ENCODE data around the gene DNMT1. TPM values are rescaled to one million over a fixed set of nuclear protein-coding genes. Genes with fewer than 3 reads are reported as not detected.

DNMT1 gene
- total and polyA plus RNA-seq, 4 donors: 32.8 to 85.7 (median 45.2) TPM

DNA sequence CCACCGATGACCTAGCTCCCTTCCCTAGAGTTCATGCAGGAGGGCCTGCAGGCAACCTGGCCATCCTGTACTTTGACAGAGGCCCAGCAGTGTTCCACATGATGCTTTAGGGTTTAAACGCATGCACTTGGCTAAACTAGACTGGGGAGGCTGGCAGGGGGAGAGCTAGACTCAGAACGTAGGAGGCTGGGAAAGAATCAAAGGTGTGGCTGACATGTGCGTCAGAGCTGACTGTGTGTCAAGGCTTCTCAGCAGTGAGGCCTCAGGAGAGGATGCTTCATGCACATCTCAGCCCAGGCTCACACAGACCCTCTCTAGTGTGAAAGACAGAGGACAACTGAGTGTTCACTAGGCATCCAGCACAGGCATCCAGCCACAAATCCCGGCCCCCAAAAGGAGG, 28.7 kb downstream of the DNMT1 start:
- Histone ChIP-seq H3K9me3 (ENCODE audit: control insufficient read depth in 4 of 4, insufficient read depth in 3 of 4, low read length in 3 of 4) (no peaks in the 10 kb centered on the region), H3K36me3 (ENCODE audit: control insufficient read depth in 4 of 4, insufficient read depth in 4 of 4, low read length in 4 of 4) (peaks cover 19 to 53% (median 35%) of the 10 kb centered on the region in 4 donors), H3K4me1 (ENCODE audit: control insufficient read depth in 5 of 5, insufficient read depth in 5 of 5, low read length in 5 of 5) (no peaks in the 10 kb centered on the region), H3K27me3 (ENCODE audit: control insufficient read depth in 3 of 3, insufficient read depth in 3 of 3, low read length in 2 of 3) (no peaks in the 10 kb centered on the region), H3K4me3 (no peak overlapping the region), H3K27ac (ENCODE audit: low read depth in 1 of 2, low read length in 1 of 2) (no peak overlapping the region), H3K9ac (ENCODE audit: insufficient read depth in 1 of 2, low read length in 2 of 2) (no peak overlapping the region)
- no peak for ATAC-seq (ENCODE audit: insufficient read depth, low FRiP score)
- DNase-seq: no peak
- WGBS, 2 donors: 91 to 92% methylated on average over 5 of the region's 5 CpGs
- TF ChIP-seq, protein P1, sequence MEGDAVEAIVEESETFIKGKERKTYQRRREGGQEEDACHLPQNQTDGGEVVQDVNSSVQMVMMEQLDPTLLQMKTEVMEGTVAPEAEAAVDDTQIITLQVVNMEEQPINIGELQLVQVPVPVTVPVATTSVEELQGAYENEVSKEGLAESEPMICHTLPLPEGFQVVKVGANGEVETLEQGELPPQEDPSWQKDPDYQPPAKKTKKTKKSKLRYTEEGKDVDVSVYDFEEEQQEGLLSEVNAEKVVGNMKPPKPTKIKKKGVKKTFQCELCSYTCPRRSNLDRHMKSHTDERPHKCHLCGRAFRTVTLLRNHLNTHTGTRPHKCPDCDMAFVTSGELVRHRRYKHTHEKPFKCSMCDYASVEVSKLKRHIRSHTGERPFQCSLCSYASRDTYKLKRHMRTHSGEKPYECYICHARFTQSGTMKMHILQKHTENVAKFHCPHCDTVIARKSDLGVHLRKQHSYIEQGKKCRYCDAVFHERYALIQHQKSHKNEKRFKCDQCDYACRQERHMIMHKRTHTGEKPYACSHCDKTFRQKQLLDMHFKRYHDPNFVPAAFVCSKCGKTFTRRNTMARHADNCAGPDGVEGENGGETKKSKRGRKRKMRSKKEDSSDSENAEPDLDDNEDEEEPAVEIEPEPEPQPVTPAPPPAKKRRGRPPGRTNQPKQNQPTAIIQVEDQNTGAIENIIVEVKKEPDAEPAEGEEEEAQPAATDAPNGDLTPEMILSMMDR (IDR thresholded peaks at IDR 0.05; ENCODE audit: control extremely low read depth, extremely low read depth): no peak

DNA sequence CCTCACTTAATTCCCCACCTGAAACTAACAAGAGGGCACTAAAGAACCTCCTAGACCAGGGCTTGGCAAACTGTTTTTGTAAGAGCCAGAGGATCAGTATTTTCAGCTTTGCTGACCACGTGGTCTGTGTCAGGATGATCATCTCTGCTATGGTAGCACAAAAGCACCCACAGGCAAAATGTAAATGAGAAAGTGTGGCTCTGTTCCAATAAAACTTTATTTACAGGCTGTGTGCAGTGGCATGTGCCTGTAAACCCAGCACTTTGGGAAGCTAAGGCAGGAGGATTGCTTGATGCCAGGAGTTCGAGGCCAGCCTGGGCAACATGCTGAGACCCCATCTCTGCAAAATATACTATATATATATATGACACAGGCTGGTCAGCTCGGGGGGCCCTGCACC, 31.2 kb downstream of the DNMT1 start:
- WGBS, 2 donors: 95 to 98% methylated on average over 3 of the region's 3 CpGs

DNA sequence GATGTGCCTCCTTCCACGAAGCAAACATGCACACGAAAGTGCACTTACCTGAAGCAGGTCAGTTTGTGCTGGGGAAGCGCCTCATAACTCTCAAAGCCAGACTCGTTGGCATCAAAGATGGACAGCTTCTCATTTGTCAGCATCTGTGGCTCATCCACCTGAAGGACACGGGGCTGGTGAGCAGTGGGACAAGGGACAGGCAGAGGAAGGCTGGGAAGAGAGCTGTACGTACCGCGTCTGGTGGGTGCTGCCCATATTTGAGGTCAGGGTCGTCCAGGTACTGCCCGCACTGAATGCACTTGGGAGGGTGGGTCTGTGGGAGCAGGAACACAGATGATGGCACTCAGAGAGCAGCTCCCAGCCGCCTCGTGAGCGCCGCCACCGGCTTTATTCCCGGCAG, 35.1 kb downstream of the DNMT1 start:
- H3K9me3 ChIP-seq (ENCODE audit: control insufficient read depth in 4 of 4, insufficient read depth in 3 of 4, low read length in 3 of 4): no peaks in the 10 kb centered on the region
- no peak for DNase-seq
- no peak overlapping the region for H3K4me3 ChIP-seq
- H3K27me3 ChIP-seq (ENCODE audit: control insufficient read depth in 3 of 3, insufficient read depth in 3 of 3, low read length in 2 of 3): no peaks in the 10 kb centered on the region
- H3K9ac ChIP-seq (ENCODE audit: insufficient read depth in 1 of 2, low read length in 2 of 2): no peak overlapping the region
- peaks cover 40 to 67% (median 52%) of the 10 kb centered on the region in 4 donors for H3K36me3 ChIP-seq (ENCODE audit: control insufficient read depth in 4 of 4, insufficient read depth in 4 of 4, low read length in 4 of 4)
- H3K4me1 ChIP-seq (ENCODE audit: control insufficient read depth in 5 of 5, insufficient read depth in 5 of 5, low read length in 5 of 5): no peaks in the 10 kb centered on the region
- TF ChIP-seq, protein P1 (IDR thresholded peaks at IDR 0.05; ENCODE audit: control extremely low read depth, extremely low read depth): no peak
- 95 to 96% methylated on average over 16 of the region's 16 CpGs for WGBS, 2 donors
- no peak for ATAC-seq (ENCODE audit: insufficient read depth, low FRiP score)
- no peak overlapping the region for H3K27ac ChIP-seq (ENCODE audit: low read depth in 1 of 2, low read length in 1 of 2)

More for the DNA sequence above, 31.2 kb downstream of the DNMT1 start:
- no peaks in the 10 kb centered on the region for H3K27me3 ChIP-seq (ENCODE audit: control insufficient read depth in 3 of 3, insufficient read depth in 3 of 3, low read length in 2 of 3)
- H3K9ac ChIP-seq (ENCODE audit: insufficient read depth in 1 of 2, low read length in 2 of 2): no peak overlapping the region
- no peaks in the 10 kb centered on the region for H3K9me3 ChIP-seq (ENCODE audit: control insufficient read depth in 4 of 4, insufficient read depth in 3 of 4, low read length in 3 of 4)
- no peak overlapping the region for H3K4me3 ChIP-seq
- no peak for ATAC-seq (ENCODE audit: insufficient read depth, low FRiP score)
- no peaks in the 10 kb centered on the region for H3K4me1 ChIP-seq (ENCODE audit: control insufficient read depth in 5 of 5, insufficient read depth in 5 of 5, low read length in 5 of 5)
- TF ChIP-seq, protein P1 (IDR thresholded peaks at IDR 0.05; ENCODE audit: control extremely low read depth, extremely low read depth): no peak
- H3K27ac ChIP-seq (ENCODE audit: low read depth in 1 of 2, low read length in 1 of 2): no peak overlapping the region
- DNase-seq: no peak
- peaks cover 32 to 58% (median 46%) of the 10 kb centered on the region in 4 donors for H3K36me3 ChIP-seq (ENCODE audit: control insufficient read depth in 4 of 4, insufficient read depth in 4 of 4, low read length in 4 of 4)

DNA sequence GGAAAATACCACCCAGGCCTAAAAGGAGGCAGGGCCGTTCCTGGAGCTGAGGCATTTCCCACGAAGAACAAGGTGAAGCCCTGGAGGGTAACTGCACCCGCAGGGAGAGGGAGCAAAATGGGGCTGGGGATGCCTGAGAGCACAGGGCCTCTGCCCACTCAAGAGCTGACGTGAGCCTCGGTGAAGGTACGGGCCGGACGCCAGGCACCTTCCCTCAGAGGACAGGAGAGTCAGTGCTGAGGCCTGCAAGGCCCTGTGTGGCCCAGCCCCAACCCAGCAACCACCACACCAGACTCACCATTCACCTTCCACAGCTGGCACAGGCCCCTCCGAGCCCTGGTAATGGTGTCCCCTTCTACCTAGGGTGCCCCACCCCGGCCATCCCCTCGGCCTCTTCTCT, 36.3 kb downstream of the DNMT1 start:
- Histone ChIP-seq H3K27me3 (ENCODE audit: control insufficient read depth in 3 of 3, insufficient read depth in 3 of 3, low read length in 2 of 3) (no peaks in the 10 kb centered on the region), H3K27ac (ENCODE audit: low read depth in 1 of 2, low read length in 1 of 2) (no peak overlapping the region), H3K36me3 (ENCODE audit: control insufficient read depth in 4 of 4, insufficient read depth in 4 of 4, low read length in 4 of 4) (peaks cover 52 to 73% (median 57%) of the 10 kb centered on the region in 4 donors), H3K4me3 (no peak overlapping the region), H3K9me3 (ENCODE audit: control insufficient read depth in 4 of 4, insufficient read depth in 3 of 4, low read length in 3 of 4) (no peaks in the 10 kb centered on the region), H3K4me1 (ENCODE audit: control insufficient read depth in 5 of 5, insufficient read depth in 5 of 5, low read length in 5 of 5) (no peaks in the 10 kb centered on the region), H3K9ac (ENCODE audit: insufficient read depth in 1 of 2, low read length in 2 of 2) (no peak overlapping the region)
- WGBS, 2 donors: 95 to 96% methylated on average over 11 of the region's 11 CpGs
- TF ChIP-seq, protein P1 (IDR thresholded peaks at IDR 0.05; ENCODE audit: control extremely low read depth, extremely low read depth): no peak
- ATAC-seq (ENCODE audit: insufficient read depth, low FRiP score): no peak
- no peak for DNase-seq

All from lung (tissue), 12 donors.